Measurements from ENCODE around the gene CCL22. TPM values are rescaled to one million over a fixed set of nuclear protein-coding genes. Genes with fewer than 3 reads are reported as not detected.

Gene CCL22
- total and polyA plus RNA-seq, 2 of the 4 experiments (the other 2 are of a cell fraction) = not detected

DNA sequence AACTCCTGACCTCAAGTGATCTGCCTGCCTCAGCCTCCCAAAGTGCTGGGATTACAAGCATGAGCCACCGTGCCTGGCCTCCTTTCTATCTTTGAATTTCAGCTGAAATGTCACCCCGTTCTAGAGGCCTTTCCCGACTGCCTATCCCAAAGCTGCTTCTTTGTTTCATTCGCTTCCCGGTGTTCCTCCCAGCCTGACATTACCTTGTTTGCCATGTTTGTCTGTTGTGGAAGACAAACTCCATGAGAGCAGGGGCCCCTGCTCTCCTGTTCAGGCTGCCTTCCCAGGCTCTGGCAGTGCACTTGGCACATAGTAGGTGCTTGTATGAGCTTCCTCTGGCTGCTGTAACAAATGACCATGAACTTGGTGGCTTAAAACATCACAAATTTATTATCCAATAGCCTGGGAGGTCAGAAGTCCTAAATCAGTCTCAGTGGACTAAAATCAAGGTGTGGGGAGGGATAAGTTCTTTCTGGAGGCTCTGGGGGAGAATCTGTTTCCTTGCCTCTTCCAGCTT lies 2.6 kb upstream of the CCL22 start:
- Histone ChIP-seq H3K14ac (replicated peaks; ENCODE audit: low read depth, low read length) (no peak overlapping the region), H2BK120ac (ENCODE audit: low read depth, low read length) (no peak overlapping the region), H2AK9ac (replicated peaks; ENCODE audit: low read depth, low read length, poor library complexity) (no peak overlapping the region), H3K56ac (ENCODE audit: extremely low read depth, insufficient read depth, low read length) (no peak overlapping the region), H3K27me3 (ENCODE audit: control insufficient read depth, insufficient read depth, low read length) (peaks cover 51% of the 10 kb centered on the region), H4K5ac (ENCODE audit: low read depth, low read length) (no peak overlapping the region), H4K20me1 (ENCODE audit: insufficient read depth, low read length) (no peaks in the 10 kb centered on the region), H2BK20ac (ENCODE audit: low read depth, low read length) (no peak overlapping the region), H3K27ac (ENCODE audit: insufficient read depth, low read length) (no peak overlapping the region), H3K9me3 (ENCODE audit: control insufficient read depth, insufficient read depth, low read length) (no peaks in the 10 kb centered on the region), H3K23ac (ENCODE audit: low read depth, low read length) (no peak overlapping the region), H4K8ac (ENCODE audit: low read depth in 2 of 2, low read length in 2 of 2) (no peak overlapping the region), H2AFZ (replicated peaks; ENCODE audit: low read length, poor library complexity) (no peak overlapping the region), H3K79me1 (ENCODE audit: low read depth in 1 of 2, low read length in 2 of 2) (no peaks in the 10 kb centered on the region), H3K18ac (ENCODE audit: low read depth, low read length) (no peak overlapping the region), H2BK15ac (ENCODE audit: low read depth, low read length) (no peak overlapping the region), H3K9me1 (ENCODE audit: insufficient read depth, low read length) (no peaks in the 10 kb centered on the region), H3K4ac (ENCODE audit: low read depth, low read length) (no peak overlapping the region), H3K9ac (ENCODE audit: low read depth, low read length) (no peak overlapping the region), H2BK5ac (ENCODE audit: low read depth, low read length, poor library complexity, severe bottlenecking) (no peak overlapping the region), H3K4me1 (ENCODE audit: control insufficient read depth, insufficient read depth, low read length) (no peaks in the 10 kb centered on the region), H2AK5ac (ENCODE audit: low read depth, low read length) (no peak overlapping the region), H4K91ac (ENCODE audit: insufficient read depth, low read depth, low read length) (no peak overlapping the region), H3K4me3 (ENCODE audit: insufficient read depth, low read depth, low read length) (no peak overlapping the region), H3K4me2 (ENCODE audit: low read depth, low read length) (no peak overlapping the region), H3K36me3 (ENCODE audit: control insufficient read depth, insufficient read depth, low read length) (no peaks in the 10 kb centered on the region)
- in situ Hi-C loops (cut with MboI; ENCODE audit: low sequenced_read_pairs) (no loop called here), dilution Hi-C loops (cut with HindIII; ENCODE audit: low sequenced_read_pairs, unreplicated experiment) (no loop called here), intact Hi-C loops (cut with micrococcal nuclease) (no loop called here)
- DNase-seq = no peak
- POLR2A ChIA-PET (ENCODE audit: unreplicated experiment) = no interaction called here
- CTCF ChIA-PET = no interaction called here
- BruUV-seq (replicated peaks) = no TSS peak
- no peak for ATAC-seq (ENCODE audit: low read depth)
- no peak for TF ChIP-seq FOS (IDR thresholded peaks at IDR 0.05; ENCODE audit: low read depth, low read length)
- TF ChIP-seq RAD21 (IDR thresholded peaks at IDR 0.05; ENCODE audit: low read length) = no peak
- TF ChIP-seq MAFK (IDR thresholded peaks at IDR 0.05; ENCODE audit: low read depth, low read length) = no peak
- no peak for TF ChIP-seq RFX5 (IDR thresholded peaks at IDR 0.05; ENCODE audit: low read depth, low read length)
- TF ChIP-seq, protein P1, sequence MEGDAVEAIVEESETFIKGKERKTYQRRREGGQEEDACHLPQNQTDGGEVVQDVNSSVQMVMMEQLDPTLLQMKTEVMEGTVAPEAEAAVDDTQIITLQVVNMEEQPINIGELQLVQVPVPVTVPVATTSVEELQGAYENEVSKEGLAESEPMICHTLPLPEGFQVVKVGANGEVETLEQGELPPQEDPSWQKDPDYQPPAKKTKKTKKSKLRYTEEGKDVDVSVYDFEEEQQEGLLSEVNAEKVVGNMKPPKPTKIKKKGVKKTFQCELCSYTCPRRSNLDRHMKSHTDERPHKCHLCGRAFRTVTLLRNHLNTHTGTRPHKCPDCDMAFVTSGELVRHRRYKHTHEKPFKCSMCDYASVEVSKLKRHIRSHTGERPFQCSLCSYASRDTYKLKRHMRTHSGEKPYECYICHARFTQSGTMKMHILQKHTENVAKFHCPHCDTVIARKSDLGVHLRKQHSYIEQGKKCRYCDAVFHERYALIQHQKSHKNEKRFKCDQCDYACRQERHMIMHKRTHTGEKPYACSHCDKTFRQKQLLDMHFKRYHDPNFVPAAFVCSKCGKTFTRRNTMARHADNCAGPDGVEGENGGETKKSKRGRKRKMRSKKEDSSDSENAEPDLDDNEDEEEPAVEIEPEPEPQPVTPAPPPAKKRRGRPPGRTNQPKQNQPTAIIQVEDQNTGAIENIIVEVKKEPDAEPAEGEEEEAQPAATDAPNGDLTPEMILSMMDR (conservative IDR thresholded peaks at IDR 0.05; ENCODE audit: low read depth, low read length) = no peak
- no peak for TF ChIP-seq MAZ (IDR thresholded peaks at IDR 0.05; ENCODE audit: borderline replicate concordance, low read depth, low read length)
- TF ChIP-seq POLR2A (IDR thresholded peaks at IDR 0.05; ENCODE audit: low read depth, low read length) = no peak
- TF ChIP-seq, protein P2, sequence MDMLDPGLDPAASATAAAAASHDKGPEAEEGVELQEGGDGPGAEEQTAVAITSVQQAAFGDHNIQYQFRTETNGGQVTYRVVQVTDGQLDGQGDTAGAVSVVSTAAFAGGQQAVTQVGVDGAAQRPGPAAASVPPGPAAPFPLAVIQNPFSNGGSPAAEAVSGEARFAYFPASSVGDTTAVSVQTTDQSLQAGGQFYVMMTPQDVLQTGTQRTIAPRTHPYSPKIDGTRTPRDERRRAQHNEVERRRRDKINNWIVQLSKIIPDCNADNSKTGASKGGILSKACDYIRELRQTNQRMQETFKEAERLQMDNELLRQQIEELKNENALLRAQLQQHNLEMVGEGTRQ (IDR thresholded peaks at IDR 0.05; ENCODE audit: low read depth, low read length) = no peak
- no peak for TF ChIP-seq NFE2L2 (IDR thresholded peaks at IDR 0.05; ENCODE audit: low read depth, low read length)
- no peak for TF ChIP-seq CEBPB (IDR thresholded peaks at IDR 0.05; ENCODE audit: low read depth, low read length)
- TF ChIP-seq CHD1 (IDR thresholded peaks at IDR 0.05; ENCODE audit: low read depth, low read length) = no peak
- TF ChIP-seq SMC3 (IDR thresholded peaks at IDR 0.05; ENCODE audit: low read depth, low read length) = no peak
- no peak for TF ChIP-seq BHLHE40 (IDR thresholded peaks at IDR 0.05; ENCODE audit: low read depth, low read length)
- TF ChIP-seq MXI1 (IDR thresholded peaks at IDR 0.05; ENCODE audit: borderline replicate concordance, low read depth, low read length) = no peak
- no peak for TF ChIP-seq ELK1 (IDR thresholded peaks at IDR 0.05; ENCODE audit: borderline replicate concordance, low read depth, low read length)
- TF ChIP-seq RCOR1 (IDR thresholded peaks at IDR 0.05; ENCODE audit: insufficient replicate concordance, low read length) = no peak
- no CpG with 5 or more reads among the region's 5 CpGs for WGBS, 2 experiments (ENCODE audit: extremely low coverage in 2 of 2, insufficient read length in 1 of 2)

Measured in IMR-90 (cell line).